Stimulated activated CD4-positive, alpha-beta T cell treated with anti-CD3 and anti-CD28 coated beads, Interleukin-4, amount 100 ng/mL, for 48 hours (primary cell): ENCODE results near the gene STK4.
A peak's percentile ranks its signal among the peaks of the same experiment; 100 is the strongest.

Source experiments
- DNase-seq, 2 donors: peaks; one replicate each; pipeline ENCODE4 v3.0.0-alpha.2; 2020; ENCODE audit warnings: low read depth in 2 of 2

The STK4 gene

GRCh38 chr20:45085867-45086266 lies 119.6 kb downstream of the STK4 start:
- DNase-seq: no peak

- no peak for DNase-seq
These were observed 120.9 kb downstream of the STK4 start for GRCh38 chr20:45087097-45087790.

GRCh38 chr20:45087814-45088213 lies 121.5 kb downstream of the STK4 start:
- no peak for DNase-seq

GRCh38 chr20:45088247-45088646 lies 121.9 kb downstream of the STK4 start:
- DNase-seq: no peak

GRCh38 chr20:45090481-45090880 lies 124.2 kb downstream of the STK4 start:
- no peak for DNase-seq

- no peak for DNase-seq
These were observed 125.1 kb downstream of the STK4 start for GRCh38 chr20:45091366-45091765.

GRCh38 chr20:45092898-45093297 lies 126.6 kb downstream of the STK4 start:
- no peak for DNase-seq

- DNase-seq: no peak
These were observed 127.9 kb downstream of the STK4 start for GRCh38 chr20:45094201-45094600.

- DNase-seq: no peak
These were observed 128.7 kb downstream of the STK4 start for GRCh38 chr20:45094864-45095574.

GRCh38 chr20:45095805-45096238 lies 129.5 kb downstream of the STK4 start:
- peak; percentile 44 to 57 for DNase-seq

- no peak for DNase-seq
These were observed 130.5 kb downstream of the STK4 start for GRCh38 chr20:45096781-45097180.

GRCh38 chr20:45097485-45098102 lies 131.3 kb downstream of the STK4 start:
- peak; percentile 21 to 39 for DNase-seq

- DNase-seq: peak in 1 of 2 donors; percentile 12
These were observed 131.9 kb downstream of the STK4 start for GRCh38 chr20:45098103-45098773.

- no peak for DNase-seq
These were observed 134.4 kb downstream of the STK4 start, which contains the start of gene KCNS1 for GRCh38 chr20:45100563-45101245. Gene KCNS1, minus strand, starts transcription at chr20:45101127. Its CDS starts 1,891 bp downstream, at chr20:45099236.

- DNase-seq: no peak
These were observed 135.1 kb downstream of the STK4 start for GRCh38 chr20:45101333-45101850.

- DNase-seq: no peak
These were observed 136.8 kb downstream of the STK4 start for GRCh38 chr20:45103072-45103471.

GRCh38 chr20:45104786-45105185 lies 138.5 kb downstream of the STK4 start:
- DNase-seq: no peak

GRCh38 chr20:45105317-45105716 lies 139.0 kb downstream of the STK4 start:
- DNase-seq: no peak

GRCh38 chr20:45109634-45110033 lies 143.3 kb downstream of the STK4 start:
- DNase-seq: no peak

- no peak for DNase-seq
These were observed 144.0 kb downstream of the STK4 start for GRCh38 chr20:45110301-45110700.

- no peak for DNase-seq
These were observed 145.0 kb downstream of the STK4 start for GRCh38 chr20:45111285-45111684.
